ENCODE measurements around the gene STAT1. TPM values are rescaled to one million over a fixed set of nuclear protein-coding genes. Genes with fewer than 3 reads are reported as not detected.

Gene STAT1
- total RNA-seq (2014; rRNA removed; shearing (Covaris generic)) = 130 and 135 TPM in 2 replicates

- peak within 1 kb of the TSS; percentile 90 for H3K4me3 ChIP-seq
- H3K4me1 ChIP-seq = peaks cover 5% of the 10 kb centered on the region; the same call in 1 of the 2 replicates
- no peaks in the 10 kb centered on the region for H3K27me3 ChIP-seq
- H3K36me3 ChIP-seq = peaks cover 13% of the 10 kb centered on the region
- peak within 1 kb of the TSS; percentile 57 for H3K27ac ChIP-seq
- peak; percentile 98 to 100 for DNase-seq
- H3K9me3 ChIP-seq (replicated peaks) = no peaks in the 10 kb centered on the region
Measured at GRCh38 chr2:191013932-191014652, at the start of gene STAT1. TSS of gene STAT1 (minus strand) at chr2:191014171. CDS start at chr2:191010003, 4,168 bp downstream.

DNA sequence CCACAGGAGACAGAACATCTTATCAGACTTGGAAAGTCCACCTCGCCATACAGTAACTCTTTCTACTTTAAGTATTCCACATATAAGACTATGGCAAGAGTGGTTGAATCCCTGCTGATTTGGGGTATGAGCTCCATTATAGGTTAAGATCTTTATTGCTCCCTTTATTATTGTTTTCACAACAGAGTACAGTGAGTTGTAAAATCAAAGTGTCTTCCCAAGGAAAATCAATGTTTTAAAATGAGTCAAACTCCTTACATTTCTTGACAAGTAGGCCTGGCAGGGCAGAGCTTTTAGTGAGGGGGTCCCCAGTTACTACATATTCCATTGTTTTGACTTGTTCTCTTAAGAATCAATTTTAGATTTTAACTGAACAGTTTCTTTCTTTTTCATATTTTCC, 49.6 kb upstream of the STAT1 start:
- no peaks in the 10 kb centered on the region for H3K4me1 ChIP-seq
- no peak overlapping the region for H3K4me3 ChIP-seq
- no peaks in the 10 kb centered on the region for H3K36me3 ChIP-seq
- no peak overlapping the region for H3K27ac ChIP-seq
- H3K27me3 ChIP-seq = peaks cover 3% of the 10 kb centered on the region; the same call in 1 of the 2 replicates
- no peaks in the 10 kb centered on the region for H3K9me3 ChIP-seq (replicated peaks)
- DNase-seq = no peak

GRCh38 chr2:191061381-191061980, 47.5 kb upstream of the STAT1 start:
- Histone ChIP-seq H3K4me1 (no peaks in the 10 kb centered on the region), H3K27me3 (peaks cover 10% of the 10 kb centered on the region; the same call in 1 of the 2 replicates), H3K36me3 (no peaks in the 10 kb centered on the region), H3K9me3 (replicated peaks) (no peaks in the 10 kb centered on the region), H3K4me3 (no peak overlapping the region), H3K27ac (no peak overlapping the region)
- DNase-seq = no peak

GRCh38 chr2:191059308-191059707, 45.3 kb upstream of the STAT1 start:
- peaks cover 18% of the 10 kb centered on the region; the same call in 1 of the 2 replicates for H3K27me3 ChIP-seq
- no peaks in the 10 kb centered on the region for H3K4me1 ChIP-seq
- no peaks in the 10 kb centered on the region for H3K36me3 ChIP-seq
- no peak for DNase-seq
- no peak overlapping the region for H3K4me3 ChIP-seq
- no peaks in the 10 kb centered on the region for H3K9me3 ChIP-seq (replicated peaks)
- no peak overlapping the region for H3K27ac ChIP-seq

DNA sequence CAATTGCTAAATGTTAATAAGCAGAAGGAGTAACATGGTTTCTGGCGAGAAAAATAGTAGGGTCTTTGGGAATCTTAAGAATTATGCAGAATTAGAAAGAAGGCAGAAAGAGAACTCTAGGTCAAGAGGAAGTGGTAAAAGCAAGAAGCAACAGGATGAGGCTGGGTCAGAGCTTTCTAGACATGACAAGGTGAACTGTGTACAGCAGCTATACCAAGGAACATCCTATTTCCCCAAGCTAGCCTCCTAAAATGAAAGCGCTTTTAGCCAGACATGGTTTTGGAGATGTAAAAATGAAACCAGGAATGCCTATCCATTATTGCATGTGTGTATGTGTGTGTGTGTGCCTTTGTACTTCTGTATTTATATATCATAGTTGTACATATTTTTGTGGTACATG, 42.3 kb upstream of the STAT1 start:
- Histone ChIP-seq H3K36me3 (no peaks in the 10 kb centered on the region), H3K4me3 (no peak overlapping the region), H3K9me3 (replicated peaks) (no peaks in the 10 kb centered on the region), H3K4me1 (no peaks in the 10 kb centered on the region), H3K27ac (no peak overlapping the region), H3K27me3 (peaks cover 23% of the 10 kb centered on the region)
- DNase-seq = no peak

DNA sequence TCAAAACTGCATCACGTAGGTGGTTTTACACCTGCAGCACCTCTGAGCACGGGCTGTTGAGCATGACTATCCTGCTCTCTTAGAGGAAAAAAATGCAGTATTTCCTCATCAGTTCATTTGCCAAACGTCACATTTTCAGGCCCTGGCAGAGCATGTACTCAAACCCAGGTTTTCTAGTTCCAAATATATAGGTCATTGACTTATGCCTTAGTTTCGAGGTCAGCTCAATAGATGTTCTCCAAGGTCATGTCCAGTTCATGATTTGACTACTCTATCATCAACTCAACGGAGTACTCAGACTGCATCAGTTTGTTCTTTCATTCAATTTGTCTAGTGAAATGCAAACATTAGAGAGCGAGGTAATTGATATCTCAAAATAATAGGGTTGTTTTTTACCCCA, 39.3 kb upstream of the STAT1 start:
- Histone ChIP-seq H3K36me3 (no peaks in the 10 kb centered on the region), H3K27ac (no peak overlapping the region), H3K27me3 (peaks cover 20% of the 10 kb centered on the region), H3K9me3 (replicated peaks) (no peaks in the 10 kb centered on the region), H3K4me1 (no peaks in the 10 kb centered on the region; the same call in 1 of the 2 replicates), H3K4me3 (no peak overlapping the region)
- DNase-seq = no peak

DNA sequence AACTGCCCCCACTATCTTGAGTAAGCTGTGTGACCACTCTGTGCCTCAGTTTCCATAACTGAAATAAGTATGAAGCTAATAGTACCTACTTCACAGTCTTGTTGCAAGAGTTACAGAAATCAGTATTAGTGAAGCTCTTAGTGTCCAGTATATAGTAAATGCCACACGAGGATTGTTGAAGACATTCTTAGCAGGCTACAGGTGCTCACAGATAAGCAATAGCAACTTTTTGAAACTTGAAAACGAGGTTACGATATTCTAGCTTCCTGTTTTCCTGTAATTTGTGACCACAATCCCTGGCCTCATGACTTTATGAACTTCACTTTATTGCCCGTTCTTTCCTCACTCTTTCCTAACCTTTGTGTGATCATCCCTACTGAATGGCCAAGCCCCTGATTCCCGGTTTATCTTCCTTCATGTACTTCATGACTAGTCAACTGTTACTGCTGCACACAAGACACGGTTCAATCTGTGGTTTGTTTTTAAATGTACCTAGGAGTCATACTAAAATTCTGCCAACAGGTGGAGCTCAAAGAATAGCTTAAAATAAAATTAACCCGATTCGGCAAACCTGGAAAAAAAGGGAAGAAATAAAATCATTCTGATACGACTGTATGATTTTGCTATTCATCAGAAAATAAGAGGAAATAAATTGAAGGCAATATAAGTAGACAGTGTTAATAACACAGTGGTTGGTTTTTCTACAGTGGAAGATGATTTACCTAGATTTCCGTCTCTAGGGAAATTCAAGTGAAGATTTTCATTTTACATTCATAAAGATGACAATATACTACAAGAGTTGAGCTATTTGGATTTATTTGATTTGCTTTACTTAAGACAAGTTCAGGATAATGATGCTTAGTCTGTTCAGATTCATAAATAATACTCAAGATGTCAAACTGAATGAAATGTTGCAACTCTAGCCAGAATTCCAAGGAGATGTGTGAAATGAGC, 38.1 kb upstream of the STAT1 start:
- peak in 1 of 2 experiments; percentile 82 for DNase-seq
- H3K36me3 ChIP-seq = no peaks in the 10 kb centered on the region
- H3K4me3 ChIP-seq = no peak overlapping the region
- H3K27me3 ChIP-seq = peaks cover 14% of the 10 kb centered on the region
- no peaks in the 10 kb centered on the region for H3K9me3 ChIP-seq (replicated peaks)
- H3K27ac ChIP-seq = no peak overlapping the region
- H3K4me1 ChIP-seq = no peaks in the 10 kb centered on the region; the same call in 1 of the 2 replicates

- no peaks in the 10 kb centered on the region for H3K36me3 ChIP-seq
- no peaks in the 10 kb centered on the region for H3K9me3 ChIP-seq (replicated peaks)
- H3K4me3 ChIP-seq = no peak overlapping the region
- peaks cover 14% of the 10 kb centered on the region for H3K27me3 ChIP-seq
- no peaks in the 10 kb centered on the region; the same call in 1 of the 2 replicates for H3K4me1 ChIP-seq
- no peak overlapping the region for H3K27ac ChIP-seq
- DNase-seq = no peak
Measured at GRCh38 chr2:191051177-191051576, 37.2 kb upstream of the STAT1 start.

DNA sequence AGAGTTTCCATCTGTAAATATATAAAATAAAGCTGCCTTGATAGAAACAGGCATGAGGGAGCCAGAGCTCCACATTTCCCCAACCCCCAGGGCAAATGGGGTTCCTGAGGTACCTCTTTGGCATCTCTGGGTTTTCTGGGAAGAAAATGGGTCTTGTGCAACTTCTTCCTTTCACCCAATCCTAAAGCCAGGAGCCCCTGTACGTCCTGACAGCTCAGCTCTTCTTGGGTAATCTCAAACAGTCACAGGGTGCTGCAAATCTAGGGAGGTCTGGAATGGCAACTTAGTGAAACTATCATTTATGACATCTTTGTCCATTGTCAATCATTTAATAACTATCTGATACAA, 36.6 kb upstream of the STAT1 start:
- Histone ChIP-seq H3K36me3 (no peaks in the 10 kb centered on the region), H3K27ac (no peak overlapping the region), H3K4me3 (no peak overlapping the region), H3K9me3 (replicated peaks) (no peaks in the 10 kb centered on the region), H3K27me3 (peaks cover 8% of the 10 kb centered on the region), H3K4me1 (no peaks in the 10 kb centered on the region; the same call in 1 of the 2 replicates)
- no peak for DNase-seq

GRCh38 chr2:191049728-191050639, 36.0 kb upstream of the STAT1 start:
- H3K4me3 ChIP-seq = no peak overlapping the region
- no peak for DNase-seq
- no peaks in the 10 kb centered on the region for H3K9me3 ChIP-seq (replicated peaks)
- H3K4me1 ChIP-seq = no peaks in the 10 kb centered on the region; the same call in 1 of the 2 replicates
- no peak overlapping the region for H3K27ac ChIP-seq
- peaks cover 7% of the 10 kb centered on the region for H3K27me3 ChIP-seq
- no peaks in the 10 kb centered on the region for H3K36me3 ChIP-seq

- H3K4me1 ChIP-seq = no peaks in the 10 kb centered on the region; the same call in 1 of the 2 replicates
- DNase-seq = no peak
- H3K27ac ChIP-seq = no peak overlapping the region
- peaks cover under 1% of the 10 kb centered on the region; the same call in 1 of the 2 replicates for H3K27me3 ChIP-seq
- H3K36me3 ChIP-seq = no peaks in the 10 kb centered on the region
- H3K4me3 ChIP-seq = no peak overlapping the region
- peaks cover 5% of the 10 kb centered on the region; the same call in 1 of the 2 replicates for H3K9me3 ChIP-seq (replicated peaks)
Measured at GRCh38 chr2:191048073-191048472, 34.1 kb upstream of the STAT1 start.

GRCh38 chr2:191045141-191045540, 31.2 kb upstream of the STAT1 start:
- Histone ChIP-seq H3K27ac (no peak overlapping the region), H3K9me3 (replicated peaks) (peaks cover 5% of the 10 kb centered on the region; the same call in 1 of the 2 replicates), H3K36me3 (no peaks in the 10 kb centered on the region), H3K27me3 (no peaks in the 10 kb centered on the region), H3K4me3 (no peak overlapping the region), H3K4me1 (no peaks in the 10 kb centered on the region; the same call in 1 of the 2 replicates)
- DNase-seq = no peak

- Histone ChIP-seq H3K9me3 (replicated peaks) (peaks cover 5% of the 10 kb centered on the region; the same call in 1 of the 2 replicates), H3K36me3 (no peaks in the 10 kb centered on the region), H3K4me3 (no peak overlapping the region), H3K4me1 (no peaks in the 10 kb centered on the region), H3K27ac (no peak overlapping the region), H3K27me3 (no peaks in the 10 kb centered on the region)
- DNase-seq = no peak
Measured at GRCh38 chr2:191043438-191043837, 29.5 kb upstream of the STAT1 start.

Data from SJCRH30 (cell line).